Activated CD4-positive, CD25-positive, alpha-beta regulatory T cell treated with anti-CD3 and anti-CD28 coated beads, Interleukin-2, amount 50 U/mL, for 16 hours (primary cell): ENCODE results near the gene TJP3.
A peak's percentile ranks its signal among the peaks of the same experiment; 100 is the strongest.

Experiments
- DNase-seq: peaks from one replicate; pipeline ENCODE4 v3.0.0-alpha.2; 2020; ENCODE audit warnings: low read depth, low spot score

The TJP3 gene

DNA sequence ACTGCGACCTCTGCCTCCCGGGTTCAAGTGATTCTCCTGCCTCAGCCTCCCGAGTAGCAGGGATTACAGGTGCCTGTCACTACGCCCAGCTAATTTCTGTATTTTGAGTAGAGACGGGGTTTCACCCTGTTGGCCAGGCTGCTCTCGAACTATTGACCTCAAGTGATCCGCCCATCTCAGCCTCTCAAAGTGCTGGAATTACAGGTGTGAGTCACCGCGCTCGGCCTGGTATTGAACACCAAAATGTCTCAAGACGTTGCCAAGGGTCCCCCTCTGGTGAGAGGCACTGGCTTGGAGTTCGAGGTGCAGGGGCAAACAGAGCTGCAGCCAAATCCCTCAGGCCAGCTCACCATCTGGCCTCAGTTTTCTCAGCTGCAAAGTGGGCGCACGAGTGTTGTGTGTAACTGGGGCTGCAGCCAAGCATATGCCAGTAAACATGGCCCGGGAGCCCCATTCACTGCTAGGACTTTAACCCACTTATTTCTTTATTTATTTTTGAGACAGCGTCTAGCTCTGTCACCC, 8.0 kb downstream of the TJP3 start:
- no peak for DNase-seq

- no peak for DNase-seq
These were observed 11.7 kb downstream of the TJP3 start for GRCh38 chr19:3719868-3720267.

DNA sequence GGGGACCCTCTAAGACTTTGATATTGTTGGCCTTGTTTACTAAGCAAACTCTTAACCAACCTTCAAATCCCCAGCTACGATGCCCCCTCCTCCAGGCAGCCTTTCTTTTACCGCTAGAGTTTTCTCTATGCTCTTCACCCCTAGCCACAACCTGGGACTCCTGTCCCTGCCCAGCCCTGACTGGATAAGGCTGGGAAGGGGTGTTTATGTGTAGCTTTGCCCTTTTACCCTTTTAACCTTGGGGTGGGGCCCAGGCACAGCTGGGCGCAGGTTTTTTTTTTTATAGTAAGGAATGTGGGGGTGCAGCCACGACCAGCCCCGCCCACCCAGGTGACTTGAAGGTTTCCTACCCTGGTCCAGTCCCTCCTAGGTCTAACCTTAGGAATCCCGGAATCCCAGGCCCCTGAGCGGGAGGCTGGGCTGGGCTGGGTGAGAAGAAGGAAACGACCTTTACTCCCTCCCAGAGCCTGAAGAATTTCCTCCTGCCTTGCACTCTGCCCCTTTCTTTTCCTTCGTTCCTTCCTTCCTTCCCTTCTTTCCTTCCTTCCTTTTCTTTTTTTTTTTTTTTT, 12.2 kb downstream of the TJP3 start:
- DNase-seq, result no peak

DNA sequence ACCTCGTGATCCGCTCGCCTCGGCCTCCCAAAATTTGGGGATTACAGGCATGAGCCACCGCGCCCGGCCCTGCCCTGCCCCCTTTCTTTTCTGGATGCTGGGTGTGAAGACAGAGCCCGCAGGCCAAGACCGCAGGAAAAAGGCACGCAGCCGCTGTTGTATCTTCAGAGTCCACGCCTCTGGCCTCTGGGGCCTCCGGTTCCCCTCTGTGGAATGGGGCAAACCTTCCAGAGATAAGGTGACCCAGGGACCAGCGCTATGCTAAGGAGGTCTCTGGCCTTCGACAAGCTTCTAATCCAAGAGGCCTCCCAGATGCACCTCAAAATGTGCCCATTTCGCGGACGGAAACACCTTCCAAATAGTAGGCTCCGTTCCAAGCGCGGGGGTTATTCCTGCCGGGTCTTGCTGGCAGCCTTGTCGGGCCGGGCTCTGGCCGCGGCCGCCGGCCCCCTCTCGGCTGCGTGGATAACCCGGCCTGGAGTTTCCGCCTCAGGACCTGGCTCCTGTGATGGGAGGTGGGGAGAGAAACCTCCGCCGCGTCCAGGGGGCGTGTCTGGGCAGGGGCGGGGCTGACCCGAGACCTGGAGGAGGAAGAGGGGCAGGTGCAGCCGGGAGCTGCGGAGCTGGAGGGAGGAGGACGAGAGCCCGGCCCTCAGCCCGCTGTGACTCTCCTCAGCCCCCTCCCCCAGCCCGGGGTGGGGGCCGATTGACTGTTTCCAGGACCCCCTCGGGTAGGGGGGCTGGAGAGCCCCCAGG, 13.1 kb downstream of the TJP3 start:
- peak; percentile 70 for DNase-seq

GRCh38 chr19:3721887-3722442, 13.8 kb downstream of the TJP3 start:
- no peak for DNase-seq

GRCh38 chr19:3722443-3723109, 14.4 kb downstream of the TJP3 start:
- DNase-seq, result no peak

DNA sequence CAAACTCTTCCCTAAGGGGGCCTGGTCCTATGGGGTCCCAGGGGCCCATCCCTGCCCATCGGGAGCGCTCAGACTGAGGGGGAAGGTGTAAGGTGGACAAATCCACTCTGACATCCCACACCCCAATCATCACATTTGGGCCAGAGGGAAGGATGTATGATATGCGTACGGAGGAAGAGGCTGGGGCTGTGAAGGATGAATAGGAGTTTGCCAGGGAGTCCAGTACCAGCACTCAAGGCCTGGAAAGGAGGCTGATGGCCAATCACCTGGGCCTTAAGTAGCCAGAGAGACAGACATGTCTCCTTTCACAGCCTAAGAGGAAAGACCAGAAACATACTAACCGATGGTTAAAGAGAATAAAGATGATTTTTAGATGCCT, 14.9 kb downstream of the TJP3 start:
- DNase-seq, result no peak

DNA sequence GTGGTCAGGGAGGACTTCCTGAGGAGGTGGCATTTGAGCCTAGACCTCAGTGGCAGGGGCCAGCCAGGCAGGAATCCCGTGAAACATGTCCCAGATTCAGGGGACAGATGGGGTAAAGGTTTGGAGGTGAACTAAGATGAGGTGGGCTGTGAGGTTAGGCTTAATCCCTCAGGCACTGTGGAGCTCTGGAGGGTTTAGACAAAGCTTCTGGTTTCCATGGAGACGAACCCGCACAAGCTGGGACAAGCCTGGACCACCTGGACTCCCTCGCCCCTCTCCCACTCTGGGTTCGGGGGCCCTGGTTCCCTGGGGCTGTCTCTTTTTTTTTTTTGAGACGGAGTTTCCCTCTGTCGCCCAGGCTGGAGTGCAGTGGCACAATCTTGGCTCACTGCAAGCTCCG, 15.7 kb downstream of the TJP3 start:
- DNase-seq, result no peak

DNA sequence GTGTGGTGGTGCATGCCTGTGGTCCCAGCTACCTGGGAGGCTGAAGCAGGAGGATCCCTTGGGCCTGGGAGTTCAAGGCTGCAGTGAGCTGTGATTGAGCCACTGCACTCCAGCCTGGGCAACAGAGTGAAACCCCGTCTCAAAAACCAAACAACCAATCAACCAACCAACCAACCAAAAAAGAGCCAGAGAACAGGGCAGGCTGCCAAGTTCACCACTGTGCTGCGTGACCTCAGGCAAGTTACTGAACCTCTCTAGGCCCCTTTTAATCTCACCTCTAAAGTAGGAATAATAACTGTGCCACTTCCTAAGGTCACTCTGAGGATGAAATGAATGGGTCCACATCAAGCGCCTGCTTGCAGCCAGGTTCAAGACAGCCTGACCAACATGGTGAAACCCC, 16.9 kb downstream of the TJP3 start:
- DNase-seq, result no peak

GRCh38 chr19:3725640-3726310, 17.6 kb downstream of the TJP3 start:
- no peak for DNase-seq

DNA sequence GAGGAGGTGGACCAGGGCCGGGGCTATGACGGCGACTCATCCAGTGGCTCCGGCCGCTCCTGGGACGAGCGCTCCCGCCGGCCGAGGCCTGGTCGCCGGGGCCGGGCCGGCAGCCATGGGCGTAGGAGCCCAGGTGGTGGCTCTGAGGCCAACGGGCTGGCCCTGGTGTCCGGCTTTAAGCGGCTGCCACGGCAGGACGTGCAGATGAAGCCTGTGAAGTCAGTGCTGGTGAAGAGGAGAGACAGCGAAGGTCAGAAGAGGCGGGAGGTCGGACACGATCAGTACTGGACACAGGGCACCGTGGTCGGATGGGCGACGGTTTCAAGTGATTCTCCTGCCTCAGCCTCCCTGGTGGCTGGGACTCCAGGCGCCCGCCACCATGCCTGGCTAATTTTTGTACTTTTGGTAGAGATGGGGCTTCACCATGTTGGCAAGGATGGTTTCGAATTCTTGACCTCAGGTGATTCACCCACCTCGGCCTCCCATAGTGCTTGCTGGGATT, 22.3 kb downstream of the TJP3 start:
- DNase-seq, result no peak

DNA sequence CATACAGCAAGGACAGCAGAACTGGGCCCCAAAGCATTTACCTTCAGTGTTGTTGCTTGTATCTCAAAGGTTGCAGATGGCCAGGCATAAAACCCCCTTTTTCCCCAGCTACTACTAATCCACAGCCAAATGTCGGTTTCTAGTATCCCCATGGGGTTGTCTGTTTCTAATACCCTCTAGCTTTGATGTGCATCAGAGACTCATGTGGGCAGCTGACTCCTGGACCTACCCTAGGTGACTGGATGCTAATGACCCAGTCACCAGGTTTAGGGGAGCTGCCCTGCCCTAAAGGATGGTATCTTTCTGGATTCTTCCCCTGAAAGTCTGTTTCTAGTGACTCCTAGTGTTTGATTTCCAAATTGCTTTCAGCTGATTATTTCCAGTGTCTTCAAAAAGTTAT, 23.9 kb downstream of the TJP3 start:
- no peak for DNase-seq

DNA sequence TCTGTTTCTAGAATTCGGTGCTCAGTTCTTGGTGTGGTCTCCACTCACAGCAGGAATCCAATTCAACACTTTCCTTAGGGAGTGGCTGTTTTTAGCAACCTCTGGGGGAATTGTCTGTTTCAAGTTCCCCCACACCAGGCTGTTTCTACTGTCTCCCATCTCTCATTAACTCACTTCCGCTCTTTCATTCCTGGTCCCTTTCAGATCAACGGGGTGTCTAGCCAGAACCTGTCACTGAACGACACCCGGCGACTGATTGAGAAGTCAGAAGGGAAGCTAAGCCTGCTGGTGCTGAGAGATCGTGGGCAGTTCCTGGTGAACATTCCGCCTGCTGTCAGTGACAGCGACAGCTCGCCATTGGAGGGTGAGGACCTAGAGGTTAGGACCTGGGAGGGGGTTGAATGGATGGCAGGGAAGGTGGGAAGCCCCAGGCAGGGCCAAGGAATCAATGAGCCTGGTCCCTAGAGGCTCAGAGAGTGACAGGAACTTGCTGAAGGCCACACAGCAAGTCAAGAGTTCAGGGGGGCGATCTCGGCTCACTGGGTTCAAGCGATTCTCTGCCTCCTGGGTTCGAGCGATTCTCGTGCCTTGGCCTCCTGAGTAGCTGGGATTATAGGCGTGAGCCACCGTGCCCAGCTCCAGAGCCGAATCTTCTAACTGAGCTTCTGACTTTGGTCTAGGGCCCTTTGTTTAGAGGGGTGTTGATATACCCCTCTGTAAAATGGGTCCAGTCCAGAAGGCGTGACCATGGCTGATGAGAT, 25.5 kb downstream of the TJP3 start:
- DNase-seq, result no peak

- DNase-seq, result no peak
These were observed 26.1 kb downstream of the TJP3 start for GRCh38 chr19:3734310-3734600.

DNA sequence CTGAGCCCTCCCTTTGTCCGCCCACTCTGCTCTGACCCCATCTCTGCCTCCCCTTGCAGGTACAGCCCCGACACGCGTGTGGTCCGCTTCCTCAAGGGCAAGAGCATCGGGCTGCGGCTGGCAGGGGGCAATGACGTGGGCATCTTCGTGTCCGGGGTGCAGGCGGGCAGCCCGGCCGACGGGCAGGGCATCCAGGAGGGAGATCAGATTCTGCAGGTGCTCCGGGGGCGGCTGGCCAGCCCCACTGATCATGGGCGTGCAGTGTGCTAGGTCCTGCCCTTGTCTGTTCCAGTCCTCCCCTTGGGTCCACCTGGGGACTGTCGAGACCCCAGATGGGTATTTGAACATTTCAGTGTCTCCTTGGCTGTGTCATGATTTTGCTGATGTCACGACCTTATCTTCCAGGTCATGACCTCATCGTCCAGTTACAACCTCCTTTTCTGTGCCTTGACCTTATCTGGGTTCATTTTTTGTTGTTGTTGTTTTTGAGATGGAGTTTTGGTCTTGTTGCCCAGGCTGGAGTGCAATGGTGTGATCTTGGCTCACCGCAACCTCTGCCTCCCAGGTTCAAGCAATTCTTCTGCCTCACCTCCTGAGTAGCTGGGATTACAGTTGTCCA, 28.0 kb downstream of the TJP3 start:
- DNase-seq, result no peak

- no peak for DNase-seq
These were observed 29.5 kb downstream of the TJP3 start for GRCh38 chr19:3737487-3738205.

DNA sequence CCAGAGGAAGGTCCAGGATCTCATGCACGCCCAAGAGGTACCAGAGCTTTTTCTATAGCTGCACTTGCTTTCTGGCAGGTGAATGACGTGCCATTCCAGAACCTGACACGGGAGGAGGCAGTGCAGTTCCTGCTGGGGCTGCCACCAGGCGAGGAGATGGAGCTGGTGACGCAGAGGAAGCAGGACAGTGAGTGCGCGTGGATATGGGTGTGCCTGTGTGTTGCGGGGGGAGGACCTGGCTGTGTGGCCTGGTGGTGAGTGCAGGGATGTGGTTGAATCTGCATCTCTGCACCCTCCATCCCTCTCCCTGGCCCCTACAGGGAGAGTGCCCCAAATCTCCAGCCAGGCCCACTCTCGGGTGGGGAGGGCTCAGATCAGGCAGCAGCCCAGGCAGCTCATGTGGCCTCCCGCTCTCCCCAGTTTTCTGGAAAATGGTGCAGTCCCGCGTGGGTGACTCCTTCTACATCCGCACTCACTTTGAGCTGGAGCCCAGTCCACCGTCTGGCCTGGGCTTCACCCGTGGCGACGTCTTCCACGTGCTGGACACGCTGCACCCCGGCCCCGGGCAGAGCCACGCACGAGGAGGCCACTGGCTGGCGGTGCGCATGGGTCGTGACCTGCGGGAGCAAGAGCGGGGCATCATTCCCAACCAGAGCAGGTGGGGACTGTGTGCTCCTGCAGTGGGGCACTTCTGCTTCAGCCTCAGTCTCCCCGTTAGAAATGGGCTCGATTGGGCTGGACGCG, 30.5 kb downstream of the TJP3 start:
- DNase-seq, result no peak

DNA sequence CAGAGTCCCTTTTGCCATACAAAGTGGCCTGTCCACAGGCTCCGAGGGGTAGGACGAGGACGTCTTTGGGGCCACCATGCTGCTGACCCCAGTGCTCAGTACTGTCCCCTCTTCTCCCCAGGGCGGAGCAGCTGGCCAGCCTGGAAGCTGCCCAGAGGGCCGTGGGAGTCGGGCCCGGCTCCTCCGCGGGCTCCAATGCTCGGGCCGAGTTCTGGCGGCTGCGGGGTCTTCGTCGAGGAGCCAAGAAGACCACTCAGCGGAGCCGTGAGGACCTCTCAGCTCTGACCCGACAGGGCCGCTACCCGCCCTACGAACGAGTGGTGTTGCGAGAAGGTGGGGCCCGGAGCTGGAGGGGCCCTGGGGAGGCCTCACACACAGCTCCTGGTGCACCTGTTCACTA, 32.2 kb downstream of the TJP3 start:
- no peak for DNase-seq

- no peak for DNase-seq
These were observed 35.3 kb downstream of the TJP3 start for GRCh38 chr19:3743486-3743885.
